CD1c-positive myeloid dendritic cell (primary cell): ENCODE measurements around the gene RAP1GAP2.

Source experiments
- DNase-seq: peaks from one replicate; pipeline ENCODE4 v3.0.0-alpha.2; 2016; ENCODE audit errors: extremely low spot score

Gene RAP1GAP2

GRCh38 chr17:2853283-2854142, 57.3 kb downstream of the RAP1GAP2 start:
- peak; percentile 52 for DNase-seq

- DNase-seq, result peak; percentile 34
These were observed 58.2 kb downstream of the RAP1GAP2 start for GRCh38 chr17:2854143-2855055.

GRCh38 chr17:2855063-2855600, 58.9 kb downstream of the RAP1GAP2 start:
- DNase-seq, result peak; percentile 56

DNA sequence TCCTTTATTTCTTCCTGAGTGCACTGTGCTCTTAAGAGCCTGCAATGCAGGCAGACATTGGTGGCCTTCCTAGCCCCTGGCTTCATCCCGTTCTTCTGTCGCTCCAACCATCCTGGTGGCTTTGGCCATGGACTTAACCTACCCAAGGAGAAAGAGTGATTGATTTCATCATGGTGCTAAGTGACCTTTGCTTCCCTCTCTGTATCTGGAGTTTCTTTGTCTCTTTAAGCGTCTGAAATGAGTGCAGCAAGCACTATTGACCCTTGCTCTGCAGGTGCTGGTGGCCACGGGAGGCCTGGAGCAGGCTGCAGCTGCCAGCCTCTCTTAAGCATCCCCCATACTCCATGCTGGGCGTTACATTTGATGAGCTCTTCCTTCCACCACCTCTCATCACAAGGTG, 60.5 kb downstream of the RAP1GAP2 start:
- DNase-seq, result no peak

DNA sequence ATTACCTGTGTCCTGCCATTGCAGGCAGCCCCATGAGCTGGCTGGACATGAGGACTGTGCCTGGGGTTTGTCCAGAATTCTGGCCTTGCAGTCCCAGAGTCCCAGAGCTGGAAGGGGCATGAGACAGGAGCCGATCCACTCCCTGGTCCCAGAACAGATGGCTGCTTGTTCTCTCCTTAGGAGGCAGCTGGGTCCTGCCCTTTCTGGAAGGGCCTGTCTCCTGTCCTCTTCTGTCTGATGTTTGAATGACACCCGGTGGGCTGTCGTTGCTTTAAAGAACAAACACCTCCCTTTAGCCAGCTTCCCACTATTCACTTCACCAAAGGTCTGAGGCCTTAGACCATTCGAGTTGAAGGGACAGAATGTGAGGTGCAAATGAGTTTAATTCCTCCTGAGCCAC, 63.8 kb downstream of the RAP1GAP2 start:
- DNase-seq, result no peak

GRCh38 chr17:2860883-2861282, 64.6 kb downstream of the RAP1GAP2 start:
- DNase-seq, result no peak

- DNase-seq, result no peak
These were observed 66.0 kb downstream of the RAP1GAP2 start for GRCh38 chr17:2862197-2862596.

- DNase-seq, result no peak
These were observed 67.0 kb downstream of the RAP1GAP2 start for GRCh38 chr17:2863204-2863603.

GRCh38 chr17:2865228-2865627, 69.0 kb downstream of the RAP1GAP2 start:
- no peak for DNase-seq

- DNase-seq, result no peak
These were observed 71.5 kb downstream of the RAP1GAP2 start for GRCh38 chr17:2867441-2868424.

DNA sequence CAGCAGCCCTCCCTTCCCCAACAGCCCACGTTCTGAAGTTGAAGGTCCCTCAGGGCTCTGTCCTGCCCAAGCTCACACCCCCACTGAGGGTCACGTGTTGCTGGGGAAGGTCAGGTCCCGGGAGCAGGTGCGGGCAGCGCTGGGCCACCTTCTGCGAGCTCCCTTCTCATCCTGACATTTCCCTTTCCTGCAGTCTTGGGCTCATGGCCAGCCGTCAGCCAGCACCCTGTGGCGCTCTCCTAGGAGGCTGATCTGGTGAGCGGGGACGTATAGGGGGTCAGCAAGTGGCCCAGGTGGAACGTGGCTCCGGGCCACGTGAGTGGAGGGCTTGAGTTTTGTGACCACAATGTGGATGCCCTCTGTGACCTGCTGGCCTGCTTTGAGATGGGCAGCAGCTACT, 73.4 kb downstream of the RAP1GAP2 start:
- no peak for DNase-seq

- DNase-seq, result no peak
These were observed 75.0 kb downstream of the RAP1GAP2 start for GRCh38 chr17:2871205-2871604.

GRCh38 chr17:2871720-2872119, 75.5 kb downstream of the RAP1GAP2 start:
- no peak for DNase-seq

- no peak for DNase-seq
These were observed 76.0 kb downstream of the RAP1GAP2 start for GRCh38 chr17:2872282-2872681.

DNA sequence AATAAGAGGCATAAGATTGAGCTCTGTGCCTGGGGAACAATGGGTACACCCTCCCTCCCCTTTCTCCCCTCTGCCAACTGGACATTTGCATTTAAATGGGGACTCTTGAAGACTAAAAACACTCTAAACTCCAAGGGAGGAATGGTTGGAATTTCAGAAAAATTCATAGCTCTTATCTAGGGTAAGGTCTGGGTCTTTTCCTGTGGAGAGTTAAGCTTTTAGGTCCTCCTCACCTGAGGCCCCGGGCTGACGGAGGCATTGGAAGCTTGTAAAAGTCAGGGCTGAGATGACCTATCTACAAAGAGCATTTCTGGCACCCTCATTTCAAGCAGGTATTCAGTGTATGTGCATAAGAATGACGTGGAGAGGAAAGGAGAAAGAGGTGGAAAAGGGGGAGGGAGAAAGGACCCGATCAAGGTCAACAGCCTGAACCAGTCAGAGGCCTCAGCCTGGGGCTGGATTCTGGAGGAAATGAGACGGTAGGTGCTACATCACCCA, 78.0 kb downstream of the RAP1GAP2 start:
- no peak for DNase-seq

GRCh38 chr17:2875608-2876007, 79.4 kb downstream of the RAP1GAP2 start:
- DNase-seq, result no peak

GRCh38 chr17:2876467-2876866, 80.2 kb downstream of the RAP1GAP2 start:
- DNase-seq, result no peak

GRCh38 chr17:2878751-2879254, 82.6 kb downstream of the RAP1GAP2 start:
- DNase-seq, result no peak

DNA sequence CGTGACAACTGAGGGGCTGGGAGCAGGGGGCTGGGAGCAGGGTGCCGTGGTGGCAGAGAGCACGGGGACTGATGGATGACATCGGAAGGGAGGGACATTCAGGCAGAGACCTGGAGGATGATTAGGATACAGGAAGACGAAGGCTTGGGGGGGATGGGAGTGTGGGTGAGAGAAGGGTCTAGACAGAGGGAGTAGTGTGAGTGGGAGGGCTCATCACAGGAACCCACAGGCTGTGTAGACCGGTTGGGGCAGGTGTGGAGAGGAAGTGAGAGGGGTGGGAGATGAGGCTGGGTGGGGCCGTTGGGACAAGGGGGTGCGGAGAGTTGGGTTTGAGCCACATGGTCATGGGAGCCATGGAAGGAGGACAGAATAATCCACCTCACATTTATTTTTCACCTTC, 83.8 kb downstream of the RAP1GAP2 start:
- no peak for DNase-seq

DNA sequence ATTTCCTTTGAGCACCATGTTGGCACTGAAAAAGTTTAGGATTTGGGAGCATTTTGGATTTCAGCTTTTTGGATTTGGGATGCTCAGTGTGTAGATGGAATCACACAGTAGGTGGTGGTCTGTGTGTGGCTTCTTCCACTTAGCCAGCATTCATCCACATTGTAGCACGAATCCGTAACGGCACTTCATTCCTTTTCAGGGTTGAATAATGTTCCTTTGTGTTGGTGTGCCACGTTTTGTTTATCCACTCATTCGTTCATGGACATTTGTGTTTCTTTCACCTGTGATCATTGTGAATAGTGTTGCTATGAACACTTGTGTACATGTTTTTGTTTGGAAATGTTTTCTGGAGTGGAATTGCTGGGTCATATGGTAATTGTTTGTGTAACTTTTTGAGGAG, 85.1 kb downstream of the RAP1GAP2 start:
- DNase-seq, result no peak
